ENCODE results near the gene LIMCH1. TPM values are rescaled to one million over a fixed set of nuclear protein-coding genes. Genes with fewer than 3 reads are reported as not detected.
"Not testable (repeated sequence)": the region's sequence is repeated elsewhere in the genome, so short reads cannot be mapped to it uniquely, and the experiment has no call there.

LIMCH1 gene
- total RNA-seq, result 40.5 TPM

- no peak for DNase-seq
These were observed at the start of gene LIMCH1 for GRCh38 chr4:41538017-41538733. LIMCH1 (plus strand) TSS chr4:41538157; CDS start chr4:41605996, 67,839 bp downstream.

- not testable (repeated sequence) for DNase-seq
These were observed 46.8 kb upstream of the LIMCH1 start for GRCh38 chr4:41491081-41491576.

GRCh38 chr4:41496977-41497376, 41.0 kb upstream of the LIMCH1 start:
- no peak for DNase-seq

- DNase-seq, result no peak
These were observed 39.8 kb upstream of the LIMCH1 start for GRCh38 chr4:41498177-41498576.

GRCh38 chr4:41504167-41504818, 33.7 kb upstream of the LIMCH1 start:
- DNase-seq, result no peak

- DNase-seq, result no peak
These were observed 32.7 kb upstream of the LIMCH1 start for GRCh38 chr4:41505161-41505661.

- DNase-seq, result no peak
These were observed 31.8 kb upstream of the LIMCH1 start for GRCh38 chr4:41506130-41506529.

GRCh38 chr4:41507291-41507947, 30.5 kb upstream of the LIMCH1 start:
- DNase-seq, result no peak

GRCh38 chr4:41509451-41509866, 28.5 kb upstream of the LIMCH1 start:
- no peak for DNase-seq

- DNase-seq, result no peak
These were observed 27.8 kb upstream of the LIMCH1 start for GRCh38 chr4:41510179-41510578.

- no peak for DNase-seq
These were observed 25.8 kb upstream of the LIMCH1 start for GRCh38 chr4:41512136-41512535.

- no peak for DNase-seq
These were observed 25.4 kb upstream of the LIMCH1 start for GRCh38 chr4:41512596-41512995.

GRCh38 chr4:41514169-41514568, 23.8 kb upstream of the LIMCH1 start:
- no peak for DNase-seq

- no peak for DNase-seq
These were observed 23.0 kb upstream of the LIMCH1 start for GRCh38 chr4:41514766-41515481.

- no peak for DNase-seq
These were observed 20.8 kb upstream of the LIMCH1 start for GRCh38 chr4:41517121-41517520.

- DNase-seq, result no peak
These were observed 20.2 kb upstream of the LIMCH1 start for GRCh38 chr4:41517747-41518146.

GRCh38 chr4:41524425-41524824, 13.5 kb upstream of the LIMCH1 start:
- DNase-seq, result no peak

GRCh38 chr4:41525129-41525528, 12.8 kb upstream of the LIMCH1 start:
- peak; percentile 34 for DNase-seq

- DNase-seq, result no peak
These were observed 11.3 kb upstream of the LIMCH1 start for GRCh38 chr4:41526628-41527027.

- DNase-seq, result no peak
These were observed 9.3 kb upstream of the LIMCH1 start for GRCh38 chr4:41528512-41529205.

GRCh38 chr4:41530741-41531140, 7.2 kb upstream of the LIMCH1 start:
- no peak for DNase-seq

GRCh38 chr4:41532336-41532735, 5.6 kb upstream of the LIMCH1 start:
- no peak for DNase-seq
